PC-3 (cell line): ENCODE results near the gene SLC25A21. TPM values are rescaled to one million over a fixed set of nuclear protein-coding genes. Genes with fewer than 3 reads are reported as not detected.

Experiments used
- ATAC-seq: fragments of 200-7000 bp; cut with Tn5 transposase; 2 replicates; pipeline ENCODE4 v1.9.1; 2020; ENCODE audit warnings: mild to moderate bottlenecking, moderate library complexity
- BruUV-seq: library from RNA; stranded (reverse); fragments of 400-500 nt; replicated peaks from 2 replicates; lab custom pipeline; 2021; lab: Mats Ljungman, UMichigan
- CTCF ChIA-PET: fragments of 300-600 bp; sonication (Branson Sonifier 250); formaldehyde crosslinking; loops from one replicate; lab custom pipeline; 2022; ENCODE audit warnings: antibody characterized with exemption; lab: Charles Lee
- POLR2A ChIA-PET: fragments of 300-600 bp; sonication (Branson Sonifier 250); formaldehyde crosslinking; loops from one replicate; lab custom pipeline; 2022; ENCODE audit warnings: antibody characterized with exemption; ENCODE audit not compliant: unreplicated experiment; lab: Charles Lee
- DNase-seq: peaks from one replicate; pipeline ENCODE4 v3.0.0-alpha.2; 2015
- H2AFZ ChIP-seq: fragments of 300-600 bp; sonication (generic); 2 replicates; pipeline ENCODE4 v1.6.0; 2016; ENCODE audit warnings: antibody characterized with exemption, low read length
- H3F3A ChIP-seq: fragments of 300-600 bp; sonication (generic); one replicate; pipeline ENCODE4 v1.6.0; 2017; ENCODE audit warnings: antibody characterized with exemption, low read length, control low read depth, mild to moderate bottlenecking; ENCODE audit not compliant: unreplicated experiment
- H3K27ac ChIP-seq: fragments of 300-600 bp; sonication (generic); 2 replicates; pipeline ENCODE4 v1.5.1; 2016; ENCODE audit warnings: mild to moderate bottlenecking, low read length
- H3K27me3 ChIP-seq: fragments of 300-600 bp; sonication (generic); 2 replicates; pipeline ENCODE4 v1.6.1; 2016; ENCODE audit warnings: low read length, mixed read lengths
- H3K36me3 ChIP-seq: fragments of 300-600 bp; sonication (generic); 2 replicates; pipeline ENCODE4 v1.6.1; 2016; ENCODE audit warnings: low read depth, mixed run types, low read length, mixed read lengths
- H3K4me1 ChIP-seq: fragments of 300-600 bp; sonication (generic); 2 replicates; pipeline ENCODE4 v1.5.1; 2016; ENCODE audit warnings: low read length; ENCODE audit not compliant: insufficient read depth
- H3K4me2 ChIP-seq: fragments of 300-600 bp; sonication (generic); 2 replicates; pipeline ENCODE4 v1.6.0; 2016; ENCODE audit warnings: low read length
- H3K4me3 ChIP-seq: fragments of 300-600 bp; sonication (generic); 2 replicates; pipeline ENCODE4 v1.5.1; 2016; ENCODE audit warnings: mild to moderate bottlenecking, low read length, mixed read lengths
- H3K79me2 ChIP-seq: fragments of 300-600 bp; sonication (generic); 2 replicates; pipeline ENCODE4 v1.6.1; 2017; ENCODE audit warnings: low read length, mixed read lengths
- H3K9ac ChIP-seq: fragments of 300-600 bp; sonication (generic); 2 replicates; pipeline ENCODE4 v1.6.0; 2016; ENCODE audit warnings: mild to moderate bottlenecking, low read length
- H3K9me2 ChIP-seq: fragments of 300-600 bp; sonication (generic); replicated peaks from 2 replicates; pipeline ENCODE4 v1.6.1; 2016; ENCODE audit warnings: mixed run types, low read length, mixed read lengths
- H3K9me3 ChIP-seq: fragments of 300-600 bp; sonication (generic); 2 replicates; pipeline ENCODE4 v1.6.1; 2016; ENCODE audit warnings: low read length, mixed read lengths
- H4K20me1 ChIP-seq: fragments of 300-600 bp; sonication (generic); 2 replicates; pipeline ENCODE4 v1.6.1; 2016; ENCODE audit warnings: low read length, mixed read lengths
- CTCF ChIP-seq: fragments of 300-600 bp; sonication (generic); conservative IDR thresholded peaks from 2 replicates; pipeline ENCODE4 v1.5.1; 2017; ENCODE audit warnings: antibody characterized with exemption, low read depth, mild to moderate bottlenecking, low read length
- EZH2 ChIP-seq: fragments of 300-600 bp; sonication (generic); IDR thresholded peaks from one replicate; pipeline ENCODE4 v1.6.1; 2017; ENCODE audit warnings: antibody characterized with exemption, mild to moderate bottlenecking, low read length; ENCODE audit not compliant: unreplicated experiment
- EZH2phosphoT487 ChIP-seq: fragments of 300-600 bp; sonication (generic); IDR thresholded peaks from 2 replicates; pipeline ENCODE4 v1.6.1; 2018; ENCODE audit warnings: mild to moderate bottlenecking, antibody characterized with exemption, low read length, borderline replicate concordance
- intact Hi-C: fragments of 100-400 bp; cut with micrococcal nuclease; formaldehyde crosslinking; loops from 2 replicates; pipeline ENCODE4 v1.9.0; 2023
- total RNA-seq: library from RNA; depleted of rRNA; stranded (reverse); fragments of >200 nt; gene quantifications from 2 replicates; pipeline ENCODE4 v1.2.3, GENCODE V29; 2014

SLC25A21 gene
- total RNA-seq, 1 experiment from 2014 or later: 0.87 TPM

- intact Hi-C loops: loop anchor here (2.0 to 5.0 kb wide), 2 partner anchors 344 to 926 kb away; no protein-coding TSS in a partner anchor
- no peaks in the 10 kb centered on the region for H3F3A ChIP-seq
- ATAC-seq (no peak), DNase-seq (no peak)
- H3K4me2 ChIP-seq: peak overlapping the region; percentile 96
- peaks cover 16% of the 10 kb centered on the region for H3K4me1 ChIP-seq
- POLR2A ChIA-PET: interaction anchor here (0.9 kb wide), 1 partner anchor 456 kb away, joined by 3 read pairs; no protein-coding TSS in a partner anchor
- CTCF ChIA-PET: interaction anchor here (0.6 to 1.2 kb wide), 4 partner anchors 12 to 456 kb away, joined by 3 to 4 read pairs (median 4); no protein-coding TSS in a partner anchor
- peak overlapping the region; percentile 71 for H2AFZ ChIP-seq
- peak overlapping the region; percentile 89 for H3K4me3 ChIP-seq
- H3K9ac ChIP-seq: peak overlapping the region; percentile 92; the same call in 1 of the 2 replicates
- H3K9me2 ChIP-seq: no peaks in the 10 kb centered on the region
- H3K9me3 ChIP-seq: no peaks in the 10 kb centered on the region
- 0 out of 2 replicates have a peak, but pooled peaks cover 3% of the 10 kb centered on the region for H3K36me3 ChIP-seq
- H3K27me3 ChIP-seq: no peaks in the 10 kb centered on the region
- H3K79me2 ChIP-seq: peaks cover 39% of the 10 kb centered on the region
- no TSS peak for BruUV-seq
- H3K27ac ChIP-seq: no peak overlapping the region
- no peak for TF ChIP-seq EZH2
- no peak for TF ChIP-seq CTCF
- no peak for TF ChIP-seq EZH2phosphoT487
- H4K20me1 ChIP-seq: no peaks in the 10 kb centered on the region
Observed at GRCh38 chr14:36660736-36661505, 511.5 kb downstream of the SLC25A21 start.

- Histone ChIP-seq H2AFZ (no peak overlapping the region), H3K9me2 (no peaks in the 10 kb centered on the region), H3K4me2 (no peak overlapping the region), H3F3A (no peaks in the 10 kb centered on the region), H3K9ac (no peak overlapping the region), H3K4me3 (no peak overlapping the region), H3K27ac (no peak overlapping the region), H3K79me2 (peaks cover 31% of the 10 kb centered on the region), H3K36me3 (0 out of 2 replicates have a peak, but pooled peaks cover 3% of the 10 kb centered on the region), H3K9me3 (no peaks in the 10 kb centered on the region), H4K20me1 (no peaks in the 10 kb centered on the region), H3K4me1 (peaks cover 13% of the 10 kb centered on the region), H3K27me3 (no peaks in the 10 kb centered on the region)
- POLR2A ChIA-PET: no interaction called here
- TF ChIP-seq EZH2phosphoT487 (no peak), EZH2 (no peak), CTCF (no peak)
- no peak for ATAC-seq
- CTCF ChIA-PET: interaction anchor here (0.6 kb wide), 1 partner anchor 255 kb away, joined by 5 read pairs; no protein-coding TSS in a partner anchor
- BruUV-seq: no TSS peak
- intact Hi-C loops: loop anchor here (2.0 to 5.0 kb wide), 2 partner anchors 343 to 927 kb away; no protein-coding TSS in a partner anchor
- no peak for DNase-seq
Observed at GRCh38 chr14:36659822-36660735, 512.3 kb downstream of the SLC25A21 start.
